HG03025 (cell line): ENCODE data around the gene TMEM126B.
A peak's percentile ranks its signal among the peaks of the same experiment; 100 is the strongest.
"Not testable (repeated sequence)": the region's sequence is repeated elsewhere in the genome, so short reads cannot be mapped to it uniquely, and the experiment has no call there.

ENCODE experiments used
- ATAC-seq: cut with Tn5 transposase; IDR thresholded peaks from one replicate; pipeline ENCODE4 v1.9.1; 2021; ENCODE audit warnings: mild to moderate bottlenecking, moderate library complexity; ENCODE audit not compliant: unreplicated experiment, low FRiP score

The TMEM126B gene

DNA sequence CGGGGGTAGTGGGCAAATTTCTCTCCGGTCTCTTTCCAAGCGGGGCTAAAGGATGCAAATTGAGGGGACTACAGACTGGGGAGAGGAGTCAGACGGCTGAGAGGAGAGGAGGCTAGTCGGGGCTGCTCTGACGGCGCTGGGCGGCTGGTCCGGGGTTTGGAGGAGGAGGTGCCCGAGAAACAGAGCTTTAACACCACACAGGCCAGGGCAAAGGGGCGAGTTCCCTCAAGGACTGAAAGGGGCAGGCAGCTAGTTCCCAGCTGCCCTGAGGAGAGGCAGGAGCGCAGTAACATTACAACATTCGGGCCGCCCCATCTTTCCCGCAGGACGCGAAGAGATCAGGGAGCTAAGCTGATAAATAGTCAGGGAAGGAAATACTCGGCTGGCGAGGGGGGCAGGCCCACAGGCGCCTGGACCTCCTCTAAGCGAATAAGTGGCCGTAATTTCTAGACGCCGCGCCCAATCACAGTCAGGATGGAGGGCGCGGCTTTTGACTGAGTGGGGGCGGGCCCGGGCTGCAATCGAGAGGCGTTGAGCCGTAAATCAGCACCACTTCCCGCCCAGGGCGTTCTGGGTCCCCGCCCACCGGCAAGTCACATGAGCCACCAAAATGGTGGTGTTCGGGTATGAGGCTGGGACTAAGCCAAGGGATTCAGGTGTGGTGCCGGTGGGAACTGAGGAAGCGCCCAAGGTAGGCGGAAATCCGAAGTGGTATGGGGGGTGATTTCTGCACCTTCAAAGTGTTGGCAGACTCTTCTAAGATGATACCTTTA lies at the start of gene TMEM126B:
TSS of gene TMEM126B (plus strand) at position 596 of the 773 bp plus-strand sequence. CDS start at position 611, 15 bp downstream.
- ATAC-seq: peak; percentile 100

DNA sequence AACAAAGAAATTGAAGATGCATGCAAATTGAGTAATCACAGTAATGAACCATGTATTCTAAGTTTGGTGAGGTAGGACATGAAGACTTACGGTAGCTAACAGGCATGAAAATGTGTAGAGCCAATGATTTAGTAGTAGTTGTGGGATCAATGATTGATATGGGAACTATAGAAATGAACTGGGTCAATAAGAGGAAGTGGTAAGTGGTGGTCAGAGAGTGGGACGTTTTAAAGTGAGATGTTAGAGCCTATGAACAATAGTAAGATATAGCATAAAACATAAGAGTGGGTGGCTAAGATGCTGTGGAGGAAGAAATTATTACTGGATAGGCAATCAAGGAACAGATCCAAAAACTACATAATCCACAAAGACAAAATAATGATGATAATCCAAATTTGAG lies 46.3 kb upstream of the TMEM126B start:
- ATAC-seq: no peak

DNA sequence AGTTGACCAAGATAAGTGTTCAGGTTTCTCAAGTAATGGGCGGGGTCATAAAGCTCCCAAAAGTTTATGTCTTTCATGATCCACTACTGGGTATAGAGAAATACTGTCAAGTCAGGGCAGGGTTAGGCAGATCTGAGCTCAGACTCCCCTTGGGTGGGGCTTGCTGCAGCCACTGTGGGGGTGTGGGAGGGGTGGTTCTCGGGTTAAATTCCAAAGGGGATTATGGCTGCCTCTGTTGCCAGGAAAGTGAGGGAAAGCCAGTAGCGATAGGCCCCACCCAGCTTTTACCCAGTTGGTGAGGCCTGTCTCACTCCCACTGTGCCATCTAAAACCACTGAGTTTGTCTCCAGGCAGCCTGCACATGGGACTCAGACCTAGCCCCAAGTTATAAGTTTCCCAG lies 39.0 kb upstream of the TMEM126B start:
- no peak for ATAC-seq

DNA sequence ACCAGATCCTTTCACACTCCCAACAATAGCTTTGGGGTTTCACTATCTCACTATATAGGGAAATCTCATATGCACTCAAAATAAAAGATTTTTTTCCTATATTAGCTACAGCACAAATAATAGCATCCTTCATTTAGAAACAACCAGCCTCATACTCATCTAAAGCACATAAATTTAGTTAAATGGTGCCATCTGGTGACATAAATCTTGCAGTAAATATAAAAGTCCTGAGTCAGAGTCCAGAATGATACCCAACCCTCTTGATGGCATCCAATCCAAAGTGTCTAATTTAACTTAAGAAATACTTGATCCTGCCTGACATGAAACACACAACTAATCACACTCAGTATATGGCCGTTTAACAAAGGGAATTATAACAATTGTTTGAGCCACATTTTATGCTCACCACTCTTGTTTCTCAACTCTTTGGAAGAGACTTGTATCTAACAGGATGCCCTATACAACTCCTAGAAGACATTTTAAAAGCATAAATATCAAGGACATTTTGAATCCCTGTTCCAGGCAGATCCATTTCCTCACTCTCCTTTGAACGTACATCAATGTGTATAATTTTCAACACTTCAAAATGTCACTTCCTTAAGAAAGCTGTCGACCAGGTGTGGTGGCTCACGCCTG lies 37.4 kb upstream of the TMEM126B start:
- no peak for ATAC-seq

DNA sequence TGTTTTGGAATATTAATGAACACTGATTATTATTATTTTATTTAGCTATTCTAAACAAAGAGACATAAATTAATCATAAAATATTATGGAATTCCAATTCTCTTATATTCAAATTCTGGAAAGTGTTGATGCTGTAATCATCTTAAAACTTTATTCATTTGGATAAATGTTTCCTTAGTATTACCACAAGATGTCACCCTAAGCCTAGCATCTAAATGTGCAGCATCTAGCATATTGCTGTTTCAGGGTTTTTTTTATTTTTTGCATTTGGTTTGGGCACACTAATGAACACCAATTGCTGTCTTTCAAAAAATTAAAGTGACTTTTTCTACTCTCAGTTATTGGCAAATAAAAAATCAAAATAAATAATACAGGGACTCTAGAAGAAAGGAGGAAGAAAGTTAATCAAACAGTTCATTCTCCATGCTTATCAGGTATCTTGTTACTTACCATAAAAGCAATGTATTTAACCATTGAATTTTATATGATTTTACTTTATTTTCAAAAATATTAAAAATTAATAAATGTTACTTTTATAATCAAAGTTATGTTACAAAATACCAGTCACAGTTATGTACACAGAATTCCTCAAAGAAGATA lies 33.0 kb upstream of the TMEM126B start:
- ATAC-seq: no peak

DNA sequence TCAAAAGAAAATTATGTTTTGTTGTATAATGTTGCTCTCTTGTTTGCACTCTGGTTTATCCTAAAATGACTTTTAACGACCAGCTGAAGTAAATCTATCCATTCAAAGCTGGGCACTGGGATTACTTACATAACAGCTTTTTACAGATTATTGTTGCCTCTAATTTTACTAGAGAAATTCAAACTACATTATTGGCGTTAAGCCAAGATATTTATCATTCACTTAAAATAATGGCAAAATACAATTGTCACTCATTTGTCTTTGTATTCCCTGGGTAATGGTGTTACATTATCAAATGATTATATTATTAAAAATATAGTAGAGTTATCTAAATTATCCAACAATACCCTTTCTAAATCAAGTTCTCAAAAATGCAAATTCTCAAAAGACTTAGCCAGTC lies 31.5 kb upstream of the TMEM126B start:
- no peak for ATAC-seq

DNA sequence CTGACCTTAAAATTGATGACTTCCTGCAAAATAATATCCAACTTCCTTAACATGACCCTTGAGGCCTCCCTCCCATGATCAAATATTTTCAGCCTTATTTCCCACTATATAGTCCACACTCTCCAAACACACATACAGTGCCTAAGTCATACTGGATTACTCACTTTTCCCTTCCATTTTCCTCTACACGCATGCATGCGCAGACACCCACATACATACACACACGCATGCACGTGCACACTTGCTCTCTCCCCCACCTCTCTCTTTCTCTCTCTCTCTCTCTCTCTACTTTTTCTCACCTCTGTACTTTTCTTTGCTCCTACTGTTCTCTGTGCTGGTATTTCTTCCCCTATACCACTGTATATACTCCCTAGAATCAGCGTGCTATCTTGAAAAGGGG lies 29.3 kb upstream of the TMEM126B start:
- ATAC-seq: no peak

DNA sequence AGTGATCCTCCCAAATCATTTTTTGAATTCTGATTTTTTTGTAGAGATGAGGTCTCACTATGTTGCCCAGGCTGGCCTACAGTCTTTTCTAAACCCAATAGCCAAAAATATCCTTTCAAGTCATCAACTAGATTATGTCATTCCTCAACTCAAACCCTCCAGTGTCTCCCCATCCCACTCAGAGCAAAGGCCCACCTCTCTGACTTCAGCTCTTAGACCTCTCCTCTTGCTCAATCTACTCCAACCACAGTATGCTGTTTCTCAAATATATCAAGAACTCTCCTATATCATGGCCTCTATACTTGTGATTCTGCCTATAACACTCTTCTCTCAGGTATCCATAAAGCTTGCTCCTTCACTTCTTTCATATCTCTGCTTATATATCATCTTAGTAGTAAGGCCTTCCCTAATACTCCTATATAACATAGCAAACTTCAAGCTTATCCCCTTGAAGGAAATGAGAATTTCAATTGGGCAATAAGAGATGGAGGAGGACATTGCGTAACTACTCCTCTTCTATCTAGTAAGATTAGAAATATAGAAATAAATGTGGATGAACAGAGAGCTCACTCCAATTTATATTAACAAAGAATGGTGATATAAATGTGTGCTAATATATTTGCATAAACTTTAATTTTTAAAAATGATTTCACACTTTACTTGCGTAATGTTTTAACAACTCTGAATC lies 25.7 kb upstream of the TMEM126B start:
- ATAC-seq: no peak

DNA sequence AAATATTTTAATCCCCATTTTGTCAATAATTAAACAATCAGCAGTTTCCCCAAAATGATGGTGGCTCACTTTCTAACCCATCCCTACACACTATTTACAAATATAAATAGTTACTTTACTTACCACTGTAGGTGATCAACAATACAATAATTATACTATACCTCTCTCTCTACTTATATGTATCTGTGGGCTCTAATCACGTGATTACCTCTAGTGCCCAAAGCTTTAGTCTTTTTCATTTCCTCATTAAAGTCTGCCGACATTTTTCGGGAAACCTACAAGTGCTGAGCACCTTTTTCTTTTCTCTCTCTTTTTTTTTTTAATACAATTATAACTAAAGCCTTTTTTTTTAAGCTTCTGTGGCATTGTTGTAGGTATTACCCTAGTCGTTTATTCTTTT lies 25.2 kb upstream of the TMEM126B start:
- no peak for ATAC-seq

DNA sequence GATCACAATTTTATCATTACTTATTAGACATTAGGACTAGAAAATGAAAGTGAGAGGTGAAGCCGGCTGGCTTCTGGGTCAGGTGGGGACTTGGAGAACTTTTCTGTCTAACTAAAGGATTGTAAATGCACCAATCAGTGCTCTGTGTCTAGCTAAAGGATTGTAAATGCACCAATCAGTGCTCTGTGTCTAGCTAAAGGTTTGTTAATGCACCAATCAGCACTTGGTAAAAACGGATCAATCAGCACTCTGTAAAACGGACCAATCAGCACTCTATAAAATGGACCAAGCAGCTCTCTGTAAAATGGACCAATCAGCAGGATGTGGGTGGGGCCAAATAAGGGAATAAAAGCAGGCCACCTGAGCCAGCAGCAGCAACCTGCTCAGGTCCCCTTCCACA lies 22.2 kb upstream of the TMEM126B start:
- ATAC-seq: not testable (repeated sequence)

DNA sequence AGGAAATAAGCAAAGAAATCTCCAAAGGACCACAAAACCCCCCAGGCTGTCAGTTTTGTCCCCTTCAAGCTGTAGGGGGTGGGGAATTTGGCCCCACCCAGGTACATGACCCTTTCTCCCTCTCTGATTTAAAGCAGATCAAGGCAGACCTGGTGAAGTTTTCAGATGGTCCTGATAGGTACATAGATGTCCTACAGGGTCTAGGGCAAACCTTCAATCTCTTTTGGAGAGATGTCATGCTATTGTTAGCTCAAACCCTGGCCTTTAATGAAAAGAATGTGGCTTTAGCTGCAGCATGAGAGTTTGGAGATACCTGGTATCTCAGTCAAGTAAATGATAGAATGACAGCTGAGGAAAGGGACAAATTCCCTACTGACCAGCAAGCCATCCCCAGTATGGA lies 19.8 kb upstream of the TMEM126B start:
- not testable (repeated sequence) for ATAC-seq

DNA sequence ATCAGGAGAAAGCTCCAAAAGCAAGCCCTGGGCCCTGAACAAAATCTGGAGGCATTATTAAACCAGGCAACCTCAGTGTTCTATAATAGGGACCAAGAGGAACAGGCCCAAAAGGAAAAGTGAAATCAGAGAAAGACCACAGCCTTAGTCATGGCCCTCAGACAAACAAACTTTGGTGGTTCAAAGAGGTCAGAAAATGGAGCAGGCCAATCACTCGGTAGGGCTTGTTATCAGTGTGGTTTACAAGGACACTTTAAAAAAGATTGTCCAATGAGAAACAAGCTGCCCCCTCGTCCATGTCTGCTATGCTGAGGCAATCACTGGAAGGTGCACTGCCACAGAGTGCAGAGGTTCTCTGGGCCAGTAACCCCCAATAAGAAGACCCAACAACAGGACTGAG lies 19.1 kb upstream of the TMEM126B start:
- not testable (repeated sequence) for ATAC-seq

DNA sequence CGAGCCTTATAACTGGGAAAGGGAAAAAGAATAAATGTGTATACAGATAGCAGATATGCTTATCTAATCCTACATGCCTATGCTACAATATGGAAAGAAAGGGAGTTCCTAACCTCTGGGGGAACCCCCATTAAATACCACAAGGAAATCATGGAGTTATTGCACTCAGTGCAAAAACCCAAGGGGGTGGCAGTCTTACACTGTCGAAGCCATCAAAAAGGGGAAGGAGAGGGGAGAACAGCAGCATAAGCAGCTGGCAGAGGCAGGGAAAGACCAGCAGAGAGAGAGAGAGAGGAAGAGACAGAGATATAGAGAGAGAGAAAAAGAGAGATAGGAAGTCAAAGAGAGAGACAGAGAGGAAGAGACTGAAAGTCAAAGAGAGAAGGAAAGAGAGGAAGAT lies 16.8 kb upstream of the TMEM126B start:
- ATAC-seq: not testable (repeated sequence)

DNA sequence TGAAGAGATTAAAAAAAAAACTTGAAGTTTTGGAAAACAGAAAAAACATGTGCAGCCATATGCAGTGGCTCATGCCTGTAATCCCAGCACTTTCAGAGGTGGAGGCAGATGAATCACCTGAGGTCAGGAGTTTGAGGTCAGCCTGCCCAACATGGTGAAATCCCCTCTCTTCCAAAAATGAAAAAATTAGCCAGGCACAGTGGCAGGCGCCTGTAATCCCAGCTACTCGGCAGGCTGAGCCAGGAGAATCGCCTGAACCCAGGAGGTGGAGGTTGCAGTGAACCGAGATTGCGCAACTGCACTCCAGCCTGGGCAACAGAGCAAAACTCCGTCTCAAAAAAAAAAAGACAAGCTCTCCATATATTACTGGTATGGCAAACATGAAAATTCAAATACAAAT lies 8.9 kb upstream of the TMEM126B start:
- no peak for ATAC-seq

DNA sequence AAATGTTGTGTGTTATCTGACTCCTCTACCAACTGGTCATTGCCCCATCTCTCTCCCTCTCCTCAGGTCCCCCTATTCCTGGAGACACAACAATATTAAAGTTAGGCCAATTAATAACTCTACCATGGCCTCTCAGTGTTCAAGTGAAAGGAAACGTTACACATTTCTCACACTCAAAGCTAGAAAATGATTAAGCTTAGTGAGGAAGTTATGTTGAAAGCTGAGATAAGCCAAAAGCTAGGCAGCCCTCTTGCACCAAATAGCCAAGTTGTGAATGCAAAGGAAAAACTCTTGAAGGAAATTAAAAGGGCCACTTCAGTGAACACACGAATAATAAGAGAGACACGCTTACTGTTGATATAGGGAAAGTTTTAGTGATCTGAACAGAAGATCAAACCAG lies 8.1 kb upstream of the TMEM126B start:
- no peak for ATAC-seq

DNA sequence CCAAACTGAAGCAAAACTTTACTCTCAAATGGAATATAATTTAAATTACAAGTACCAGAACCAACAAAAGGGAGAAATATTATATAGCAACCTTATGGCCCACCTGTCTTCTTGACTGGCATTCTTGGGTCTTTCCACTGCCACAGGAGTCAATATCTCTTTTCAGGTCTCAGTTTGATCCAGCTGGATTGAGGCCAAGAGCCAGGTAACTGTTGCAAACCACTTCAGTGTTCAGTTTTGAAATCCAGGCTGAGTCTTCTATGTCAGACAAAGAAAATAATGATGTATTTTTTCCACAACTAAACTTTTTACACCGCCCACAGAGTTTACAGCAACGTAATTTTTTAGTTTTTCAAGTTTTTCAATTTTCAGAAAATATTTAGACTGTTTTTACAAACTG lies 1.9 kb upstream of the TMEM126B start:
- no peak for ATAC-seq

DNA sequence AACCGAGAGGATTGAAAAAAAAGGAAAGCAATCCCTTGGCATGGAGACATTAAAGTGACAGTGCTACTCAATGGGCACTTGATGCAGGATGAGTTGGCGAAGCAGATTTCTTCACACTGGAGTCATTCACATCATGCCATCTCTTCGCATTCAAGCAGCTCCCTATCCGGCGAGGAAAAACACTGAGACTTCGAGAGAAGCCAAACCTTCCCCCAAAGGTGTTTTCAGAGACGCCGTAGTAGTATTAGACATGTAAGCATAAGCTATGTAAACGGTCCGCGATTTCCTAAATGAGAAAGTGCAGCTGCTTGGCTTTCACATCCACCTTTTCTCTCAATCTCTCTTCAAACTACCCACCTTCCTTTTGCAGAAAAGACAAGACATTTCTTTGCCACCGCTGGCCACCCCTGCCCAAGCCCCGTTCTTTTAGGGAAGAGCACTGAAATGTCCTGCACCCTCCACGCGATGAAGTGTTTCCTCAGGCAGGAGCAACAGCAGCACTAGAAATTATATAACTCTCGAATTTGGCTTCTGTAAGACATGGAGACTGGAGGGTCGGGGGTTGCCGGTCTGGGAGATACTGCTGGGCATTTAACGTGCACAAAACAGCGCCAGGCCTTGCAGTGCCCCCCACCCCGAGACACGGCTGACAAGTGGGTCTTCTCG lies 928 bp upstream of the TMEM126B start, which contains the start of gene DLG2:
TSS of gene DLG2 (minus strand) at position 13 of the 666 bp plus-strand sequence.
- ATAC-seq: no peak

DNA sequence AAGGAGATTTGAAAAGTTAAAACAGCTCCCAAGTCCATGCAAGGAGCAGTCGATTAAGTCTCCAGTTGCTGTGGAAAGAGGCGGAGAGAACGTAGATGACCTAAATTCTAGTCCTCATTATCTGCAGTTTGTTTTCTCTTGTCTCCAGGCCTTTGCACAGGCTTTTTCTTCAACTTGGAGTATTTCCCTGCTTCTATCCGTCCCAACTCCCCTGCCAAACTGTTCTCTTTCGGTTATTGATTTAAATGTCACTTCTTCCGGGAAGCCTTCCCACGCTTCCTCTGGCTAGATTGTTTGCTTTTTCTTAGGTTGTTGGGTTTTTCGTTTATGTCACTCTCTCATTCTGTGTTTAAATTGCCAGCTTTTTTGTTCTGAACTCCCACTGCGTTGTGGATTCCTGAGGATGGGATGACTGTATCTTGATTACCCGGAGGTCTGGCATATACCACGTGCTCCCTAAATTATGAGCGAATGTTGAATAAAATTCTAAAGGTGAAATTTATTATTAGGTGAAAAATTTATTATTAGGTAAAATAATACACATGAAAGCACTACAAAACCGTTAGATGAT lies 463 bp downstream of the TMEM126B start:
- ATAC-seq: peak; percentile 6

DNA sequence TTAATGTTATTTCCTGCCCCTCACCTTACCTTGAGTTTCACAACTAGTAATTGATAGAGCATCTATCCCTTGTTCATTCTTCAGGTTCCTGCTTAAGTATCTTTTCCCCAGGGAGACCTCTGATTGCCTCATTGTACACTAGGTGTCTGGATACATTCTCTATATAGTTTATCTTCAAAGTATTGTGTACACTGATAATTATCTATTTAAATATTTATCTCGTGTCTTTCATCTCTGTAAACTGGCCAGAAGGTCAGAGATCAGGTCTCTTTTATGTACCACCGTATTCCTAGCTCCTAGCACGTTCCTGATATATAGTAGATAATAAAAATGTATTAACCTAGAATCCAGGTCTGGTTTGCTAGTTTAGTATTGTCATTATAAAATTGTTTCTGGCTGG lies 6.4 kb downstream of the TMEM126B start:
- no peak for ATAC-seq

DNA sequence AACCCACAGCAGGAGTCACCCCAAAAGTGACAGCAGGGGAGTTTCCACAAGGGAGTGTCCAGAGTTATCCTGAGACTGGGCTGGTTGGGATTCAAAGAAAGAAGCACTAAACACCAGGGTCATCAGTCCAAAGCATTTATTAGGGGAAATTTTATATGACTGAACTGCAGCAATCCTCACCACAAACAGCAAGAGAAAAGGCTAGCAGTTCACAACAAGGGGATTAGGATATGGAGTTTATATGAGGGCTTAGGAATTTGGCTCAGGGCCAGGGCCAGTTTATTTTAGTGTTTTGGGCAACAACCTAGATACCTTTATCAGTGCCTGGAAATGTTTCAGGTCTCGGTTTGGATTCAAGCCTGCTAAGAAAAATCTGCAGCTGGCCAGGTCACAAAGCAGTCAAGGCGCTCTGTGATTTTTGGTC lies 14.8 kb downstream of the TMEM126B start:
- no peak for ATAC-seq
